GM18873 (cell line): Measurements from ENCODE around the gene NDUFA7.
"Not testable (repeated sequence)": the region's sequence is repeated elsewhere in the genome, so short reads cannot be mapped to it uniquely, and the experiment has no call there.

Experiments used
- ATAC-seq: cut with Tn5 transposase; IDR thresholded peaks from one replicate; pipeline ENCODE4 v1.9.1; 2021; ENCODE audit warnings: mild to moderate bottlenecking, moderate library complexity, moderate number of reproducible peaks; ENCODE audit not compliant: unreplicated experiment, low FRiP score

NDUFA7 gene

DNA sequence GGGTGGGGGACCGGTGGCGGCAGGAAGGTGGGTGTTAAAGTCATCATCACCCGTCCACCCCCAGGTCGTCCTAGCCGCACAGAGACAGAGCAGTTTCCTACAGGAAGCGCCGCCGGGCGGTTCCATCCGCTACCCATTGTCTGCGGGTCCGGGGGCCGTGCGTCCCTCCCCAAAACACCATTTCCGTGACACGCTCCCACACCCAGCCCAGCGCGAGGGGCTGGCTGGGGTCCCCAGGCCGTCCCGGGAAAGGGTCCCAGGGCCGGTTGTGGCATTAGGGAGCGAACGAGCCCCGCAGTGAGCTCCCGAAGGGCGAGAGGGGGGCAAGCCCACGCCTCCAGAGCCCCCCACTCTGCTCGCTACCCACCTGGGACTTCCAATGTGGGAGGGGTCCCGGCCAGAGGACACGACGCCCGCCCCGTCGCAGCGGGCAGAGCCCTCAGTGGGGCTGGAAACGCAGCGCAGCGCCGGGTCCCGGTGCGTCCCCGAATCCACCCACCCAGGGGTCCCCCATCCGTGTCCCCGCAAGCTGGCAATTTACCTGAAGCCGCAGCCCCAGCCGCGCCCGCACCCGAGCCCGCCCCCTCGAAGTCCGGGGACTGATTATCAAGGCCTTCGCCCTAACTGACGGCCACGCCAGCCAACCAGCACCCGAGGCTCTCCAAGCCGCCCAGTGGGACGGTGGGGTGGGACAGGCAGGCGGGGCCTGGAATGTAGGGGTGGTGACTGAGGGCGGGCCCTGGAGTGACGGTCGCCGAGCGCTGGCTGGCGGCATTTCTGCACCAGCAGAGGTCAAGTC is 21.7 kb upstream of the NDUFA7 start, which contains the start of gene KANK3:
TSS of gene KANK3 (minus strand) at position 579 of the 799 bp plus-strand sequence. CDS start 5,434 bp downstream, outside the sequence.
- ATAC-seq: no peak

DNA sequence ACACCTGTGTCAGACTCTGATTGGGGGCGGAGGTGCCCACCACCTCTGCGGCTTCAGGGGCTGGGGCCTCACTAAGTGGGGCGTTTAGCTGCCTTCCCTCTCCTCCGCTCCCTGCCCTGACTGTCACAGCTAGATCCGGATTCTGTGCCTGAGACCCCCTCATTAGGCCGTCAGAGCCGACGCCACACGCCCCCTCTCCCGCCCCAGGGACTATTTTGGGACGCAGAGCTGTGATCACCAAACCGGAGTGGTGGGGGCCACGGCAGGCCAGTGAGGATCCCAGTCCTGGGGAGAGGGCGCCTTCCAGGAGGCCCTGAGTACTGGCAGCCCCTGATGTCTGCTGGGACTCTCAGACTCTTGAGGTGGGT is 21.1 kb upstream of the NDUFA7 start:
- ATAC-seq: no peak

DNA sequence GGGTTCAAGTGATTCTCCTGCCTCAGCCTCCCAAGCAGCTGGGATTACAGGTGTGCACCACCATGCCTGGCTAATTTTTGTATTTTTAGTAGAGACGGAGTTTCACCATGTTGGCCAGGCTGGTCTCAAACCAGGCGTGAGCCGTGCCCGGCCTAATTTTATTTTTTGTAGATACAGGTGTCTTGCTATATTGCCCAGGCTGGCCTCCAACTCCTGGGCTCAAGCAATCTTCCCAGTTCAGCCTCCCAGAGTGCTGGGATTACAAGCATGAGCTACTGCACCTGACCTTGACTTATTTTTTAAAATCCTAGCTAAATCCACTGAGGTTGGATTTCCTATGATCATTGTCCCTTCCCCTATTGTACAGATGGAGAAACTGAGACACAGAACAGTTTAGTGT is 20.3 kb upstream of the NDUFA7 start:
- not testable (repeated sequence) for ATAC-seq

DNA sequence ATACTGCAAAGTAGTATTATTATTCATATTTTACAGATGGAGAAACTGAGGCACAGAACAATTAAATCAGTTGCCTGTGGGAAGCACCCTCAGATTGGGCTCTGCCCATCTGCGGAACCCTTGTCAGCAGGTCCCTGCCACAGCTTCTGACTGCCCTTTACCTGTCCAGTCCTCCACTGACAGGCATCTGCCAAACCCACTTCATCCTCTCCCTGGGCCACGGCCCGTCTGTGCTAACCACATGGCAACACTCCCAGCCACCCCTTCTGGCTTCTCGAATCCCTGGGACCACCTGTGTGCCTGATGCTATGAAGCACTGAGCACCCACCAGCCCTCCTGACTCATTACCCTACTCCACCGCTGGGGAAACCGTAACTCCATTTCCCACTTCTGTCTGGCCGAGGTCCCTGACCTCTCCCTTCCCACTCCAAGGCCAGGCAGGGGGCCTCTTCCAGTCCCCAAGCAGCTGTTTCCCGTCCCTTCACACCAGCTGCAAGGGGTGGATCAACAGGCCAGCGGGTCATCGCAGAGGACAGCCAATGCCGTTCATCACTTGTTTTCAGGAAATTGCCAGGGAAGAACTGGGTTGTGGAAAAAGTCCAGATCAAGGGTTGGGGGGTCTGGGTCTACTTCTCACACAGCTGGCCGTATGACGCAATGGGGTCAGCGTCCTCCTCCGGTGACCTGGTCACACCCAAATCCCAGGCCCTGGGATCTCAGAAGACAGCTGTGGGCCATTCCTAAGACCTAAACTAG is 19.3 kb upstream of the NDUFA7 start:
- ATAC-seq: no peak

DNA sequence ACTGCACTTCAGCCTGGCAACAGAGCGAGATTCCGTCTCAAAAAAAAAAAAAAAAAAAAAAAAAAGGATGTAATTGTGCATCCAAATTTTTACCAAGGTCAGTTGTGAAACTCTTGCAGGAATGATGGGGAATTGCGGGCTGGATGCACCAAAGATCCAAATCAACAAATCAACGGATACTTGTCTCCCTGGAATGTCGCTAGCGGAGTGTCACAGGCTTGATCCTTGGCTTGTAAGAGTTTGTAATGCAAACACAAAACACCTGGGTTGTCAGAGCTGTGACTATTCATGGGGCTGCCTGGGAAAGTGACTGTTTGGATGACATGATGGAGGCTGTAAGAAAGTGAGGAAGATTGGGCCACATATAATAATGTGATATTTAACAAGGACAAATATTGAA is 17.7 kb upstream of the NDUFA7 start:
- ATAC-seq: no peak

DNA sequence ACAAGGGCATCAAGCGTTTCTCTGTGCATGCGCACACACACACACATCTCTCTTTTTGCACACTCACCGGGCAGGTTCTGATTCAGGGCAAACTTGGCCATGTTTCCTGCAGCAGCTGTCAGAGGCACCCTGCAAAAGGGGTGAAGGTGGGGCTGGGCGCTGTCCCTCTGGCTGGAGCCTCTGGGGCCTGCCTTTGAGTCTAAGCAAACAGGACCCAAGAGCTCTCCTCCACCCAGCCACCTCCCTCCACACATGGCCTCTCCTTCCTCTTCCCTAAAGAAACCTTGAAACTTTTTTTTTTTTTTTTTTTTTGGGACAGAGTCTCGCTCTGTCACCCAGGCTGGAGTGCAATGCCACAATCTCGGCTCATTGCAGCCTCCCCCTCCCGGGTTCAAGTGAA is 16.6 kb upstream of the NDUFA7 start:
- no peak for ATAC-seq

DNA sequence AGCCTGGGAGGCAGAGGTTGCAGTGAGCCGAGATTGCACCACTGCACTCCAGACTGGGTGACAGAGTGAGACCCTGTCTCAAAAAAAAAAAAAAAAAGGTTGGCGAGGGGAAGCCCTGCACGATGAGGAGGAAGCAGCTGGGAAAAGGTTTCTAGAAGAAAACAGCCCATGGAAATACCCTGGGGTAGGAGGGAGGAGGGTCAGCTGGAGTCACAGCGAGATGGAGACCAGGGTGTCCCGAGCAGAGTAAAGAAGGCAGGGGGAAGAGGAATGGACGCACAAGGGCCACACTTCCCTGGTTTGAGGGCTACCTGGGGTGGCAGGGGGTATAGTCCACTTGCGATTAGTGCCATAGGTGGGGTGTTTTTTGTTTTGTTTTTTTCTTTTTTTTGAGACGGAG is 15.5 kb upstream of the NDUFA7 start:
- no peak for ATAC-seq

DNA sequence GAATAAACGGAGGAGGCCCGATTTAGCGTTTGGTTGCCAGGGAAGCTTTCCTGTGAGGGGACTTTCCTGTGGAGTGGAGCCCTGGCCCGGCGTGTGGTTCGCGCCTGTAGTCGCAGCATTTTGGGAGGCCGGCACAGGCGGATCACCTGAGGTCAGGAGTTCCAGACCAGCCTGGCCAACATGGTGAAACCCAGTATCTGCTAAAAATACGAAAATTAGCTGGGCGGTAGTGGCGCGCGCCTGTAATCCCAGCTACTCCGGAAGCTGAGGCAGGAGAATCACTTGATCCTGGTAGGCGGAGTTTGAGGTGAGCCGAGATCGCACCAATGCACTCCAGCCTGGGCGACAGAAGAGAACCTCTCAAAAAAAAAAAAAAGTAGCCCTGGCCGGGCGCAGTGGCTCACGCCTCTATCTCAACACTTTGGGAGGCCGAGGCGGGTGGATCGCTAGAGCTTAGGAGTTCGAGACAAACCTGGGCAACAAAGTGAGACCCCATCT is 14.9 kb upstream of the NDUFA7 start:
- no peak for ATAC-seq

DNA sequence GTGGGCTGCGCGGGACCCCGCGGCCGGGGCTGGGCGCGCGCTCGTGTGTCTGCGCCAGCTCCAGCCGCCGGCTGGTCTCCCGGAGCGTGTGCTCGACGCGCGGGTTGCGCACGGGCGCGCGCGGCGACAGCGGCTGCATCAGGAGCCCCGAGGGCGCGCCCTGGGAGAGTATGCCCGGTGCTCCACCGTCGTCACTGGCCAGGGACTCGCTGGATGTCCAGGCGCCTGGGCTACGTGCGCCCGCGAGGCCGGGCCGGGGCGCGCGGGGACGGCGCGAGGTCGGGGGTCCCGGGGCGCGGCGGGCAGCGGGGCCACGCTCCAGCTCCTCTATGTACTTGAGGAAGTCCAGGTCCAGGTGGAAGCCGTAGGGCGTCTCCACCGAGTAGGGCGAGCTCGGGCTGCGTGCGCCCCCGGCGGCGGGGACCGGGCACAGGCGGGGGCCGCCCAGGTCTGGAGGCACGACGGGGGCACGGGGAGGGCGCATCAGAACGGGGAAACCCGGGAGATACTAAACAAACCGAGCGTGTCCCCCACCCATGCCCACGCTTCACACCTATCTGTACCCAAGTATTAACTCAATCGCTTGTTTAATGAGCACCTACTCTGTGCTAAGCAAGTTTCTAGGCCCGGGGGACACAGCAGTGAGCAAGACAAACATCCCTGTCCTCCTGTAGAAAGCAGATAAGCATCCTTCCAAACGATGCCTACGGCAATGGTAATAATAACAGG is 14.3 kb upstream of the NDUFA7 start:
- ATAC-seq: no peak

DNA sequence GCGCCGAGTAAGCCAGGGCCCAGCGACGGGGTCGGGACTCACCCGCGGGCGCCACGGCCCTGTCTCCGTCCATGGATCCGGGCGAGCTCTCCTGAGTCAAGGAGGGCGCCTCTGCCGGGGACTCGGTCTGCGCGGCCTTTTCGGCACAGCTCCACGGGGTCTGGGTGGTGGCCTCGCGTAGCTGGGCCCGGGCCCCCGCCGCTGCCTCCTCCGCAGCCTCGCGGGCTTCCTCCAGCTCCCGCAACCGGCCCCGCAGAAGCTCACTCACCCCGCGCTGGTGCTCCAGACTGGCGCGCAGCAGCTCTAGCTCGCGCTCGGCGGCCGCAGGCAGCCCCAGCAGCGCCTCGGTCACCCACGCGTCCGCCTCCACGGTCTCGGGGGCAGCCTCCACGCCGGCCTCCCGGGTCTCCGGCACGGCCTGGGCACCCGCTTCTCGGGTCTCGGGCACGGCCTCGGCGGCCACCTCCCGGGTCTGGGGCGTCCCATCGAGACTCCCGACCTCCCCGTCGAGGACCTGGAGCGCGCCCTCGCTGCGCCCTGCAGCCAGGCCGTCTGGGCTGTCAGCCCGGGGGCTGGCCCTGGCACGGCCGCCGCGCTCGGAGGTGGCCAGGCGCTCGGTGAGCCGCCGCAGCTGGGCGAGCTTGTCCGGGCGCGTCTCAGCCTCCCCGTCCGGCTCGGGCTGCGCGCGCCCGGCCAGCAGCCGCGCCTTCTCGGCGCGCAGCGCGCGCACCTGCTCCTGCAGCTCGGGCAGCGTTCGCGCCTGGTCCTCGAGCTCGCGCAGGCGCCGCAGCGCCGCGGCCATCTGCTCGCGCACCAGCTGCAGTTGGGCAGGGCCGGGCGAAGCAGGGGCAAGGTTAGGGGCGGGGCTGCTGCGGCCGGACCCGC is 13.5 kb upstream of the NDUFA7 start:
- no peak for ATAC-seq

DNA sequence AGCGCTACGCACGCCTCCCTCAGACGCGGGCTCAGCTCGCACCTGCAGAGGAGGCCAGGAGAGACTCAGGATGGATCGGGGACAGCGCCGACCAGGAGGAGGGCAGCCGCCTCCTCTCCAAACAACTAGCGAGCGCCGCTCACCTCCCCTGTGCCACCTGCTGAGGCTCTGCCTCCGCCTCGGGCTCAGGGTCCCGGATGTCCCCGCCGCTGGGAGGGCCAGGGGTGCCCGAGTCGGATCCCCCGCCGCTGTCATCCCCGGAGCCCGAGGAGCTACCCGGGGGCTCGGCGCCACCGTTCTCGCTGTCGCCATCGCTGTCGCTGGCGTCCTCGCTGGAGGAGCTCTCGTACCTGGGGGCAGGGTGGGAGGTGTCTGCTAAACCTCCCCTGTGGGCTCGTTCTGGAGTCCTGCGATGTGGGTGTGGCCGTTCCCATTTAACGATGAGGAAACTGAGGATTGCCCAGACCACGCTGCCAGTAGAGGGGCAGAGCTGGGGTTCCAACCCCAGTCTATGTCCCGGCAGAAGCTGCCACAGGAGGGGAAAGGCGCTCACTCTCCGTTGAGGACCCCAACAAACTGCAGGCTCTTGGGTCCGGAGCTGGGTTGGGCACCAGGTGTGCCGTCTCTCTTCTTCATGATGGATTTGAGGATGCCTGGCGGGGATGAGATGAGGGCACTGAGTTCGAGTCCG is 12.7 kb upstream of the NDUFA7 start:
- no peak for ATAC-seq

DNA sequence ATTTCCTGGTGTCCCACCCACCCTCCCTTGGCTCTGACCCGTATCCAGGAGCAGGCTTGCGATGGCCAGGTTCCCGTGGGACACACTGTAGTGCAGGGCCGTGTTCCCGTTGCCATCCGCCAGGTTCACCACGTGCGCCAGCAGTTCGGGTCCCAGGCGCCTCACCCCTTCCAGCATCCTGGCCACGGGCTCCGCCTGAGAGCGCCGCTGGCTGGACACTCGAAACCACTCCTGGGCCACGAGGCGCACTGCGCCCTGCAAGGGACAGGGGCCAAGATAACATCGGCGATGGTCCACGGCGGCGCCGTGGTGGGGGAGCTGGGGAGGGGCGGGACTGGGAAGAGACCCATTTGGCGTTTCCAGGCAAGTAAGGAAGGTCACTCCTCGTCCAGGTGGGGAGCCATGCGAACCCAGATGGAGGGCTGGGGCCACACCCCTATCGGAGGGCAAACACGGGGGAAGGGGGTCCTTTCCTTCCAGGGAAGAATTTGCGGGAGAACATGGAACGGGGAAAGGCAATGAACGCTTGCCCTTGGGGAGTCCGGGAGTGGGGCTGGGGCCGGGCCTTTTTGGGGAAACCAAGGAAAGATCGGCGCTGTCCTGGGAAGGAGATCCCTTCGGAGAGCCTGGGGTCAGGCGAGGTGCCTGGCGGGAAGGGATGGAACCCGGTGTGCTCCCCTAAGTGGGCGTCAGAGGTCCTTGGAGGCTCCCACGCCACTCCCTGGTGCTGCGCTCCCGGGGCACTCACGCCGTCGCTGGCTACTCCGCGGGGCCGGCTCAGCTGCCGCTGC is 12.0 kb upstream of the NDUFA7 start:
- ATAC-seq: no peak

DNA sequence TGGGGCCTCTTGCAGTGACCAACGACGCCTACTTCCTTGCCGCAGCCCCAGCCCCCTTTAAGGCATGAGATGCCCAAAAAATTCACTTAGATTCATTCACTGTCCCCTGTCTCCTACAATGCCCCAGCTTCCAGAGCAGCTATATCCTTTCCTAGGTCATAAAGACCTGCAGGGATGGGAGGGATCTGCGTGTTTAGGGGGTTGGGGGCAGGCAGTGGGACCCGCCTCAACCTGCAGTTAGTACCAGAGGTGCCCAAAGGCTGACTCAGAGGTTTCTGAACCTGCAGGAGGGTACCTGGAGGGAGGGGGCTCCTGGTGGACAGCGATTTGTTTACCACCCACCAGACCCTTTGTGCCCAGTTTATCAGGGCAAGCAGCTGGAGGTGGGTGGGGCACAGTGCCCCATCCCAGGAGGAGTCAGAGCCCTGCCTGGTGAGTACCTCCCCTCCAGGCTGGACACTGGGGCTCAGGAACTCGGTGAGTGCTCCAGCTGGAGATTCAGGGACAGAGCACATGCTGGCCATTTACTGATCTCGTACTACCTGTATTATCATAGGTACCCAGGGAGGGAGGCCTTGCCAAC is 10.2 kb upstream of the NDUFA7 start:
- ATAC-seq: no peak

DNA sequence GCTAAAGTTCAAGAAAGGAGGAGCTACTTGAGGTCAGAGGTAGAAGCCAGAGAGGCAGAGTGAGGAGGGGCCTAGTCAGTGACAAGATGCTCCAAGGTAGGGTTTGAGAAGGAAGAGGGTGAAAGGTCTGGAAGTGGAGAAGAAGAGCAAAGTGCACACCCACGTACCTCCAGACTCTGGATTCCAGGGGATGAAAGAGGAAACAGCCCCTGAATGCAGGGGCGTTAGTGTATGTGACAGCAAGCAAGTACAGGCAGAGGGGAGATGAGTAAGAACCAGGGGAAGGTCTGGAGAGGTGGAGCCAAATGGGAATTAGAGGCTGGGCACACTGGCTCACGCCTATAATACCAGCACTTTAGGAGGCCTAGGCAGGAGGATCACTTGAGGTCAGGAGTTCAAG is 8.8 kb upstream of the NDUFA7 start:
- no peak for ATAC-seq

DNA sequence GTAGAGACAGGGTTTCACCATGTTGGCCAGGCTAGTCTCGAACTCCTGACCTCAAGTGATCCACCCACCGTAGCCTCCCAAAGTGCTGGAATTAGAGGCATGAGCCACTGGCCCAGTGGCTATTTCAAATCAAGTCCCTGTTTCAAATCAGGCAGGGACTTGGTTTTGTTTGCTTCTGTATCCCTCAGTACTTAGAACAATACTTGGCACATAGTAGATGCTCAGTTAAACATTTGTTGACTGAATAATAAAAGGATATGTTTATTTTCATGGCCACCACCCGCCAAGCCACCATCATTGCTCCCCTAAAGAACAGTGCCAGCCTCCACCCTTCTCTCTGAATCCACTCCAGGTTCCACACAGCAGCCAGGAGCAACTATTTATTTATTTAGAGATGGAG is 4.3 kb upstream of the NDUFA7 start:
- ATAC-seq: no peak

DNA sequence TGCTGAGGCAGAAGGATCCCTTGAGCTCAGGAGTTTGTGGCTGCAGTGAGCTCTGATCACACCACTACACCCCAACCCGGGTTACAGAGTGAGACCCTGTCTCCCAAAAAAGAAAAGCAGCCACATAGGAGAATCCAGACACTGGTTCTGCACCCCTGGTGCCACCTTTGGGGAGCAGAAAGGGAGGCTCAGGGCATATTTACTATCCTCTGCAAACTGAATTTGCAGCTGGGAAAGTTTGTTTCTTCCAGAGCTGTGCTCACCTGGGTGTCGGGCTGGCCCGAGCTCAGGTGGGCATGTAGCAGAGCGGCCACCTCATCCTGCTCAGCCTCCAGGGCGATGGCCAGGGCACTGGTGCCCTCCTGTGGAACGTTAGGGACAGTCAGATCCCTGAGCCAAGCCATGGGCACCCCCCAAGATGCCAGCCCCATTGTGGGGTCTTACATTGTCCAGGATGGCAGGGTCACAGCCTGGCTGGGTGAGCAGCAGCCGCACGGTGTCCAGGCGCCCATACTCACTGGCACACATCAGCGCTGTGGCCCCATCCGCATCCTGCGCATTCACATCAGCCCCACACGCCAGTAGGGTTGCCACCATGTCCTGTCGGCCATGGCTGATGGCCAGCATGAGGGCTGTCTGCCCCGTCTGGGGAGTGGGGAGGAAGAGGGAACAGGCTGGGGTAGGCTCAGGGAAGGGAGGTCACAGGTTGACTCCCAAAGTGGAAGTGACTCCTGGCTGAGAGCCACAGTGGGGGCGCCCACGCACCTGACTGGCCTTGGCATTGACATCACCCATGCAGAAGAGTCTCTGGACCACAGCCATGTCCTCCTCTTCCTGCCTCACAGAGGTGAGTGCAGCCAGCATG is 3.2 kb upstream of the NDUFA7 start:
- ATAC-seq: no peak

DNA sequence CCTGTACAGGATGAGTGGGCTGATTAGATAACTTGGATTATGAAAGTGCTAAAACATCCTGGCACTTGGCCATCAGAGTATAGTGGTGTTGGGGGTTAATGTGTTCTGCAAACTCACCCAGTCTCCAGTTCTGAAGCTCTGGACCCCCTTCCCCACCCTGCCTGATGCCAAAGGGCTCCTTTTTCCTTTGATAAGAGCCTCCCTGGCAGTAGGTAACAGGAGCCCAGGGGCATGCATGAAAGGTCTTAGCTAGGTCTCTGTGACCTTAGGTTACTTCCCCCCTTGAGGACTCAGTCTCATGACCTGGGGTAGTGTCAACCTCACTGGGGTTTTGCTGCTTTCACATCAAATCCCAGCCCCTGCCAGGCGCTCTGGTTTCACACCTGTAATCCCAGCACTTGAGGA is 2.6 kb upstream of the NDUFA7 start:
- no peak for ATAC-seq

DNA sequence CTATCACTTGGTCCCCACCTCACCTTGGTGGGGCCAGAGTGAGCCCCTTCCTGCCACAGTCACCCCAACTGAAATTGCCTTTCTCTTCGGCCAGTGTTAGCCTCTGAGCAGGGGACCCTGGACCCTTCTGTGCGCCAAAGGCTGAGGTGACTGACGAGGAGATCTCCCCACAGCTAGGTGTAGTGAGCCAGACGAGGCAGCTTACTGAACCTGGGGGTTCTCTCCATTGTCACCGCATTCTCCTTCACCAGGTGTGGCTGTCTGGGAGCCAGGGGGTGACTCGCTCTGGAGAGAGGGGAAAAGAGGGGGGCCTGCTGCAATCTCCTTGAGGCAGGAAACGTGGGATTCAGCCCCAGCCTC is 1.4 kb upstream of the NDUFA7 start:
- no peak for ATAC-seq
